22Rv1 (cell line): ENCODE results near the gene TEX44.
"Not testable (repeated sequence)": the region's sequence is repeated elsewhere in the genome, so short reads cannot be mapped to it uniquely, and the experiment has no call there.

ENCODE experiments used
- H3K27ac ChIP-seq: fragments of 450-650 bp; 2 replicates; pipeline ENCODE4 v1.5.1; 2017
- ZFX ChIP-seq: fragments of 450-650 bp; IDR thresholded peaks from 2 replicates; pipeline ENCODE4 v1.6.1; 2017; ENCODE audit warnings: antibody characterized with exemption, borderline replicate concordance
- TF ChIP-seq, protein P1 (sequence below): fragments of 450-650 bp; IDR thresholded peaks from 2 replicates; pipeline ENCODE4 v1.5.1; 2017; ENCODE audit warnings: mild to moderate bottlenecking

TEX44 gene

DNA sequence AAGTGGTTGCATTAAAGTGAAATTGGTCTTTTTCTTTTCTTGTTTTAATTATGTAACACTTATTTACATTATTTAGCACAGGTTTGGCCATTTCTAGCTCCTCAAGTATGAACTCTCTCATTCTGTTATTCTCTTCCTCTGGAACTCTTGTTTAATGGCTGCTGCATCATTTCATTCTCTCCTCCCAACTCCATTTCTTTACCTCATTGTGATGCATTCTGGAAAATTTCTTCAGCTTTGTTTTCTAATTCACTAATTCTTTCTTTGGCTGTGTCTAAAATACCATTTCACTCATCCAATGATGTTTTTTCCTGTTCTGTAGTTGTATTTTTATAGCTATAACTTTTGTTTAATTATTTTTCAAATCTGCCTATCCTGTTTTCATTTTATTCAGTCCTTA, 39.9 kb upstream of the TEX44 start:
- no peak overlapping the region for H3K27ac ChIP-seq
- no peak for TF ChIP-seq ZFX
- TF ChIP-seq, protein P1, sequence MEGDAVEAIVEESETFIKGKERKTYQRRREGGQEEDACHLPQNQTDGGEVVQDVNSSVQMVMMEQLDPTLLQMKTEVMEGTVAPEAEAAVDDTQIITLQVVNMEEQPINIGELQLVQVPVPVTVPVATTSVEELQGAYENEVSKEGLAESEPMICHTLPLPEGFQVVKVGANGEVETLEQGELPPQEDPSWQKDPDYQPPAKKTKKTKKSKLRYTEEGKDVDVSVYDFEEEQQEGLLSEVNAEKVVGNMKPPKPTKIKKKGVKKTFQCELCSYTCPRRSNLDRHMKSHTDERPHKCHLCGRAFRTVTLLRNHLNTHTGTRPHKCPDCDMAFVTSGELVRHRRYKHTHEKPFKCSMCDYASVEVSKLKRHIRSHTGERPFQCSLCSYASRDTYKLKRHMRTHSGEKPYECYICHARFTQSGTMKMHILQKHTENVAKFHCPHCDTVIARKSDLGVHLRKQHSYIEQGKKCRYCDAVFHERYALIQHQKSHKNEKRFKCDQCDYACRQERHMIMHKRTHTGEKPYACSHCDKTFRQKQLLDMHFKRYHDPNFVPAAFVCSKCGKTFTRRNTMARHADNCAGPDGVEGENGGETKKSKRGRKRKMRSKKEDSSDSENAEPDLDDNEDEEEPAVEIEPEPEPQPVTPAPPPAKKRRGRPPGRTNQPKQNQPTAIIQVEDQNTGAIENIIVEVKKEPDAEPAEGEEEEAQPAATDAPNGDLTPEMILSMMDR, result no peak

DNA sequence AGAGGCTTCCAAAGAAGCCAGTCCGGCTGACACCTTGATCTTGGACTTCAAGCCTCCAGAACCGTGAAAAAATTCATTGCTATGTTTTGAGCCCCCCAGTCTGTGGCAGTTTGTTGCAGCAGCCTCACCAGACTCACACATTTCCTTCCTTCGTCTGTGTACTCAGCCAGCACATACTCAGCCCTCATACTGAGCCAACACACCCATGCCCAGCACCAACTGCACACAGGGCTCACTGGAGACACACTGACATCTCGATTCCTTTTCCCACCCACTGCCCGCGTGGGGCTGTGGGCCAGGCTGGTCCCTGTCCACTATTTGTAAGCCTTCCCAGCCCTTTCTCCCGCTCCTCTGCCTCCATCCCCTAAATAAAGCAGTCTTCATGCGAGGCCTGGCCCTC, 38.3 kb upstream of the TEX44 start:
- H3K27ac ChIP-seq, result no peak overlapping the region
- TF ChIP-seq, protein P1, result no peak
- no peak for TF ChIP-seq ZFX

GRCh38 chr2:231554748-231555545, 37.7 kb upstream of the TEX44 start:
- no peak overlapping the region for H3K27ac ChIP-seq

DNA sequence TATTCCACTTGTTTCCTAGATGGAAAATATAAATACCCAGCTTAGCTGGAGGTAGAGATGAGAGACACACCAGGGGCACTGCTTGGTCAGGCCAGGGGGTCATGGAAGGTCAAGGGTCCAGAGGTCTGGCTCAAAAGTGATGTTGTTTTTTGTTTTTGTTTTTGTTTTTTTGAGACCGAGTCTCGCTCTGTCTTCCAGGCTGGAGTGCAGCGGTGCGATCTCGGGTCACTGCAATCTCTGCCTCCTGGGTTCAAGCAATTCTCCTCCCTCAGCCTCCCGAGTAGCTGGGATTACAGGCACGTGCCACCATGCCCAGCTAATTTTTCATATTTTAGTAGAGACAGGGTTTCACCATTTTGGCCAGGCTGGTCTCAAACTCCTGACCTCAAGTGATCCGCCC, 36.2 kb upstream of the TEX44 start:
- not testable (repeated sequence) for H3K27ac ChIP-seq

More at GRCh38 chr2:231554748-231555545, 37.7 kb upstream of the TEX44 start:
- TF ChIP-seq ZFX, result no peak
- TF ChIP-seq, protein P1, result no peak

DNA sequence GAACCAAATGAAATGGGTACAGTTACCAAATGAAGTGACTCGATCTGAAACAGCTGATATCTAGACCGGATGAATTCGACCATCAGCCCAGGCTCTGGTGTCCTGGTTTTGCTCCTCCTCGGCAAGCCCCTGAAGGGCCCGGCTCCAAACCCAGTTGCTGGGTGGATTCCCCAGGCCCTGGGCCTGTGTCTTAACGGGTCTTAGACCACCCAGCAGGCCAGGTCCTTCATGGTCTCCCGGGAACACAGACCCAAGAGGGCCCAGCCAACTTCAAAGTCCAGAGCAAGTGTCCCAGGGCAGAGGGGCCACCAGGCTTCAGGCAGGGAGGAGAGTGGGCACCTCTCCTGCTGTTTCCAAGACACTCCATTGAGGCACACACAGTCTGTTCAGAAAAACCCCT, 35.7 kb upstream of the TEX44 start:
- H3K27ac ChIP-seq, result no peak overlapping the region
- TF ChIP-seq, protein P1, result no peak
- TF ChIP-seq ZFX, result no peak

DNA sequence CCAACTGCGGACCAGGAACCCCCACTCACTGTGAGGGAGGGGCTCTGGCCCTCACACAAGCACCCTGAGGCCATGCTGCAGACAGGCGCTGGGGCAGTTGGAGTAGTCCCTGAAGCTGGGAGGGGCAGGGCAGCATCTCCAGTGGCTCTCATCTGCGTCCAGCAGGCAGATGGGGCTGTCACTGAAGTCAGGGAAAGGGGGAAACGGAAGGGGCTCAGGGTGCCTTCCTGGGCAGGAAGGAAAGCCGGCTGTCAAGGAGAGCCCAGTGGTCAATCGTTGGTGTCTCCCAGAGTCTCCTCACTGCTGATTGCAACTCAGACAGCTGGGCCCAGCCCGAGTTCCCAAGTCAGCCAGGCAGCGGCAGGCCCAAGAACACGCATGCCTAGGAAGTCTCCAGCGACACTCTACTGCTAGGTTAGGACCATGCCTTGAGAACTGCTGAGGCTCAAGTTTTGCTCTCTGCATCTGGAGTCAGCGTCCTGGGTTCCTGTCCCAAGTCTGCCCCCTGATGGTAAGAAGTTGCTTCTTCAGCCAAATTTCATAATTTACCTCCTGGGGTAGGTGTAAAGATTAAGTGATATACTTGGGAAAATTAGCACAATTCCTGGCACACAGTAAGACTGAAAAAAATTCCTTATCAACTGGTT, 35.0 kb upstream of the TEX44 start:
- no peak overlapping the region for H3K27ac ChIP-seq
- TF ChIP-seq, protein P1, result peak; percentile 74
- TF ChIP-seq ZFX, result no peak

- no peak overlapping the region for H3K27ac ChIP-seq
- TF ChIP-seq, protein P1, result peak; percentile 71
- no peak for TF ChIP-seq ZFX
These were observed 29.2 kb upstream of the TEX44 start for GRCh38 chr2:231563378-231563961.
